ENCODE measurements around the gene MEIS3. TPM values are rescaled to one million over a fixed set of nuclear protein-coding genes. Genes with fewer than 3 reads are reported as not detected.

Gene MEIS3
- total and polyA plus RNA-seq, 2 donors from 2014 or later, result 3.8 to 7.6 TPM

DNA sequence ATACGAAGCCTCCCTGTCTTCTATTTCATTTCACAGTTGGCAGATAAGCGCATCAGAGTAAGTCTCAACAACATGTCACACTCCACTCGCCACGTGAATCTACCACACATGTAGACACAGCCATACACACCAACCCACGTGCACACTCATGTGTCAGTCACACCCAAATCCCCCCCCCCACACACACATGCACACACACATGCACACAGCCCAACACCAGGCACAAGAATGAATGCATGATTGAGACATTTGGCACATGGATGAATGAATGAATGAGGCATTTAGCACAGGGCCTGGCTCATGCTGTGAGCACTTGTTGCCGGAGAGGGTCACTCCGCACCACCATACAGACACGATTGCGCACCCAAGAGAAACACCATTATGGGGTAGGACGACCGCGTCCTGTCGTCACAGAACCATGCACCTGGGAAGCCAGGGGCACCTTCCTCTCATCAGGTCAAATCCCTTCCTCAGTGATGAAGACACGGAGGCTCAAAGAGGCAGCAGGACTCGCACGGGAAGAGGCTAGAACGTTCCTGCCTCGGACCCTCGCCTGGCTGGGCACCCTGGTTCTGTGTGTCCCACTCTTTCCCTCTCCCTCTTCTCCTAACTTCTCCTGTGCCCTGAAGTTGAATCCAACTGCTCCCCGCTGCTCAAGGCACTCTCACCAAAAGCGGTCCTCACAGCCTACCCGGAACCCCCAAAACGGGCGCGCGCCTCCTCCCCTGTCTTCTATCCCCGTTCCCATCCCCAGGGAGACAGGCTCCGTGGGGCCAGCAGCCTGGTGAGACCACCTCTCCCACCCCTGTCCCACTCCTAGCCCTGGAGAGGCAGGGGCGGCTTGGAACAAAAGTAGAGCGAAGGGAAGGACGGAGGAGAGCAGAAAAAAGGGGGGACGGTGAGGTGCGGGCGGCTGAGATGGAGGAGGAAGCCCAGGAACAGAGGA, 1.3 kb downstream of the MEIS3 start:
- Histone ChIP-seq H3K9me3 (ENCODE audit: control insufficient read depth in 2 of 3, insufficient read depth in 1 of 3, low read length in 3 of 3) (no peaks in the 10 kb centered on the region), H3K4me3 (ENCODE audit: low read length in 3 of 3) (peak overlapping the region in 2 of 3 donors; percentile 1 to 17), H3K27ac (ENCODE audit: low read depth in 2 of 2, low read length in 2 of 2) (no peak overlapping the region), H3K36me3 (ENCODE audit: control insufficient read depth in 2 of 3, insufficient read depth in 3 of 3, low read length in 3 of 3) (no peaks in the 10 kb centered on the region), H3K9ac (ENCODE audit: low read length in 3 of 3) (no peak overlapping the region), H3K27me3 (ENCODE audit: control insufficient read depth, insufficient read depth, low read length) (peaks cover 18% of the 10 kb centered on the region), H3K4me1 (ENCODE audit: control insufficient read depth in 2 of 3, insufficient read depth in 2 of 3, low read depth in 1 of 3, low read length in 3 of 3) (peaks cover 0 to 2% (median 0%) of the 10 kb centered on the region in 3 donors)
- FAIRE-seq, result no peak
- peak in 3 of 5 donors; percentile 16 to 65 (median 58) for DNase-seq
- intact Hi-C loops (cut with DNase I), result loop anchor here (10.0 kb wide), 1 partner anchor 123 kb away; no protein-coding TSS in a partner anchor
- TF ChIP-seq, protein P1, sequence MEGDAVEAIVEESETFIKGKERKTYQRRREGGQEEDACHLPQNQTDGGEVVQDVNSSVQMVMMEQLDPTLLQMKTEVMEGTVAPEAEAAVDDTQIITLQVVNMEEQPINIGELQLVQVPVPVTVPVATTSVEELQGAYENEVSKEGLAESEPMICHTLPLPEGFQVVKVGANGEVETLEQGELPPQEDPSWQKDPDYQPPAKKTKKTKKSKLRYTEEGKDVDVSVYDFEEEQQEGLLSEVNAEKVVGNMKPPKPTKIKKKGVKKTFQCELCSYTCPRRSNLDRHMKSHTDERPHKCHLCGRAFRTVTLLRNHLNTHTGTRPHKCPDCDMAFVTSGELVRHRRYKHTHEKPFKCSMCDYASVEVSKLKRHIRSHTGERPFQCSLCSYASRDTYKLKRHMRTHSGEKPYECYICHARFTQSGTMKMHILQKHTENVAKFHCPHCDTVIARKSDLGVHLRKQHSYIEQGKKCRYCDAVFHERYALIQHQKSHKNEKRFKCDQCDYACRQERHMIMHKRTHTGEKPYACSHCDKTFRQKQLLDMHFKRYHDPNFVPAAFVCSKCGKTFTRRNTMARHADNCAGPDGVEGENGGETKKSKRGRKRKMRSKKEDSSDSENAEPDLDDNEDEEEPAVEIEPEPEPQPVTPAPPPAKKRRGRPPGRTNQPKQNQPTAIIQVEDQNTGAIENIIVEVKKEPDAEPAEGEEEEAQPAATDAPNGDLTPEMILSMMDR (IDR thresholded peaks at IDR 0.05; ENCODE audit: borderline replicate concordance, extremely low read depth, insufficient read depth), result no peak

DNA sequence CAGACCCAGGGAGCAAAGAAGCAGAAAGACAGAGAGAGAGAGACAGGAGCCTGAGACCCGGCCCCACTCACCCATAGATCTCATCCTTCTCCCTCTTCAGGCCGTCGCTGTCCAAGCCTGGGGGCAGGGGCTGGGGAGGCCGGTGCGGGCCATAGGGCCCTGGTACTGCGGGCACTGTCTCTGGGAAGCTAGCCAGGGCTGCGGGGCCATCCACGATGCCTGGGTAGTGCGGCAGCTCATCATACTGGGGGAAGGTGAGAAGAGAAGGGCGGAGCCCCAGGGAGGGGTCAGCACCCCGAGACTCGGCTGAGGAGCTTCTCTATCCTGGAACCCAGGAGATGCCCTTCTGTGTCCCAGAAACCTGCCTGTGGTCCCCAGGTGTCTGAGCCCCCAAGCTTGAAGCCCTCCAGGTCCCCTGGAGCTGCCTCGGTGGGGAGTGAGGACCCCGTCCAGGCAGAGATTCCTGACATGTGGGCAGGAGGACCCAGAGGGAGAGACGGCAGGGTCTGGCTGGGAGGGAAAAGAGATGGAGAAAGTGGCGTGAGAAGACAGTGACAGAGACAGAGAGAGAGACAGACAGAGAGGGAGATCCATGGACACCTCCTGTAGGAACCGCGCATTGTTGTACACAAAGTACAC, 2.1 kb downstream of the MEIS3 start:
- H3K9ac ChIP-seq (ENCODE audit: low read length in 3 of 3), result no peak overlapping the region
- no peak overlapping the region for H3K4me3 ChIP-seq (ENCODE audit: low read length in 3 of 3)
- DNase-seq (peak in 2 of 5 donors; percentile 47 to 60), FAIRE-seq (no peak)
- intact Hi-C loops (cut with DNase I), result loop anchor here (10.0 kb wide), 1 partner anchor 122 kb away; no protein-coding TSS in a partner anchor
- peaks cover 10% of the 10 kb centered on the region for H3K27me3 ChIP-seq (ENCODE audit: control insufficient read depth, insufficient read depth, low read length)
- H3K4me1 ChIP-seq (ENCODE audit: control insufficient read depth in 2 of 3, insufficient read depth in 2 of 3, low read depth in 1 of 3, low read length in 3 of 3), result peaks cover 0 to 2% (median 0%) of the 10 kb centered on the region in 3 donors
- H3K27ac ChIP-seq (ENCODE audit: low read depth in 2 of 2, low read length in 2 of 2), result no peak overlapping the region
- H3K9me3 ChIP-seq (ENCODE audit: control insufficient read depth in 2 of 3, insufficient read depth in 1 of 3, low read length in 3 of 3), result no peaks in the 10 kb centered on the region
- H3K36me3 ChIP-seq (ENCODE audit: control insufficient read depth in 2 of 3, insufficient read depth in 3 of 3, low read length in 3 of 3), result no peaks in the 10 kb centered on the region
- TF ChIP-seq, protein P1 (IDR thresholded peaks at IDR 0.05; ENCODE audit: borderline replicate concordance, extremely low read depth, insufficient read depth), result no peak

DNA sequence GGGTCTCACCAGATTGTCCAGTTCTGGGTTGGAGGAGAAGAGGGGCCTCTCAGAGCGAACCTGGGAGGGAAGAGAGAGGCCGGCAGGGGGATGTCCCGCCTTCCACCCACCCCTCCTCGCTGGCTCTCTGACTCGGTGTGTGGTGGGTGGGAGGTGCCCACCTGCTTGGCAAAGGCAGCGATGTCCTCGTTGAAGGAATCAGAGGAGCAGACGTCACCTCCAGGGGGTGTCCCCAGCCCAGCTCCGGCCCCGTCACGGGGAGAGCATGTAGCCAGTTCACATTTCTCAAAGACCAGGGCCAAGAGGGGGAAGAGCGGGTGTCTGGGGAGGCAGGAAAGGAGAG, 2.7 kb downstream of the MEIS3 start:
- Histone ChIP-seq H3K36me3 (ENCODE audit: control insufficient read depth in 2 of 3, insufficient read depth in 3 of 3, low read length in 3 of 3) (no peaks in the 10 kb centered on the region), H3K27ac (ENCODE audit: low read depth in 2 of 2, low read length in 2 of 2) (no peak overlapping the region), H3K9me3 (ENCODE audit: control insufficient read depth in 2 of 3, insufficient read depth in 1 of 3, low read length in 3 of 3) (no peaks in the 10 kb centered on the region), H3K27me3 (ENCODE audit: control insufficient read depth, insufficient read depth, low read length) (peaks cover 10% of the 10 kb centered on the region), H3K4me1 (ENCODE audit: control insufficient read depth in 2 of 3, insufficient read depth in 2 of 3, low read depth in 1 of 3, low read length in 3 of 3) (peaks cover 0 to 2% (median 0%) of the 10 kb centered on the region in 3 donors), H3K9ac (ENCODE audit: low read length in 3 of 3) (no peak overlapping the region), H3K4me3 (ENCODE audit: low read length in 3 of 3) (no peak overlapping the region)
- TF ChIP-seq, protein P1 (IDR thresholded peaks at IDR 0.05; ENCODE audit: borderline replicate concordance, extremely low read depth, insufficient read depth), result no peak
- DNase-seq (peak in 2 of 5 donors; percentile 53 to 65), FAIRE-seq (no peak)
- intact Hi-C loops (cut with DNase I), result loop anchor here (10.0 kb wide), 1 partner anchor 122 kb away; no protein-coding TSS in a partner anchor
